Measurements from ENCODE around the gene PFKFB3. TPM values are rescaled to one million over a fixed set of nuclear protein-coding genes. Genes with fewer than 3 reads are reported as not detected.
"Not testable (repeated sequence)": the region's sequence is repeated elsewhere in the genome, so short reads cannot be mapped to it uniquely, and the experiment has no call there.

Gene PFKFB3
- 10 to 100 TPM; 27.7 to 33.9 (median 31.0) TPM for polyA plus RNA-seq (ENCODE audit: insufficient read length in 3 of 3)

GRCh38 chr10:6202684-6203330 lies at the start of gene PFKFB3:
Gene PFKFB3, plus strand, starts transcription at chr10:6202932. Its CDS starts 329 bp downstream, at chr10:6203261.
- DNase-seq (ENCODE audit: low read depth in 3 of 3, low spot score in 2 of 3), result peak; percentile 80 to 92 (median 86)

GRCh38 chr10:6153845-6154244 lies 48.9 kb upstream of the PFKFB3 start:
- no peak for DNase-seq (ENCODE audit: low read depth in 3 of 3, low spot score in 2 of 3)

GRCh38 chr10:6154566-6154965 lies 48.2 kb upstream of the PFKFB3 start:
- no peak for DNase-seq (ENCODE audit: low read depth in 3 of 3, low spot score in 2 of 3)

- DNase-seq (ENCODE audit: low read depth in 3 of 3, low spot score in 2 of 3), result no peak
Observed at GRCh38 chr10:6158276-6158675, 44.5 kb upstream of the PFKFB3 start.

GRCh38 chr10:6161921-6162320 lies 40.8 kb upstream of the PFKFB3 start:
- no peak for DNase-seq (ENCODE audit: low read depth in 3 of 3, low spot score in 2 of 3)

GRCh38 chr10:6162589-6163356 lies 40.0 kb upstream of the PFKFB3 start:
- DNase-seq (ENCODE audit: low read depth in 3 of 3, low spot score in 2 of 3), result no peak

- DNase-seq (ENCODE audit: low read depth in 3 of 3, low spot score in 2 of 3), result peak in 1 of 3 donors; percentile 81
Observed at GRCh38 chr10:6163364-6164270, 39.1 kb upstream of the PFKFB3 start.

- DNase-seq (ENCODE audit: low read depth in 3 of 3, low spot score in 2 of 3), result no peak
Observed at GRCh38 chr10:6164271-6165095, 38.2 kb upstream of the PFKFB3 start.

- no peak for DNase-seq (ENCODE audit: low read depth in 3 of 3, low spot score in 2 of 3)
Observed at GRCh38 chr10:6165221-6165725, 37.5 kb upstream of the PFKFB3 start.

- DNase-seq (ENCODE audit: low read depth in 3 of 3, low spot score in 2 of 3), result not testable (repeated sequence)
Observed at GRCh38 chr10:6165933-6166332, 36.8 kb upstream of the PFKFB3 start.

- no peak for DNase-seq (ENCODE audit: low read depth in 3 of 3, low spot score in 2 of 3)
Observed at GRCh38 chr10:6167456-6167855, 35.3 kb upstream of the PFKFB3 start.

- DNase-seq (ENCODE audit: low read depth in 3 of 3, low spot score in 2 of 3), result no peak
Observed at GRCh38 chr10:6168084-6168483, 34.6 kb upstream of the PFKFB3 start.

- DNase-seq (ENCODE audit: low read depth in 3 of 3, low spot score in 2 of 3), result no peak
Observed at GRCh38 chr10:6170638-6171037, 32.1 kb upstream of the PFKFB3 start.

GRCh38 chr10:6171881-6172695 lies 30.6 kb upstream of the PFKFB3 start:
- DNase-seq (ENCODE audit: low read depth in 3 of 3, low spot score in 2 of 3), result no peak

- DNase-seq (ENCODE audit: low read depth in 3 of 3, low spot score in 2 of 3), result no peak
Observed at GRCh38 chr10:6173203-6173602, 29.5 kb upstream of the PFKFB3 start.

GRCh38 chr10:6174201-6174874 lies 28.4 kb upstream of the PFKFB3 start:
- no peak for DNase-seq (ENCODE audit: low read depth in 3 of 3, low spot score in 2 of 3)

GRCh38 chr10:6175329-6176055 lies 27.2 kb upstream of the PFKFB3 start:
- DNase-seq (ENCODE audit: low read depth in 3 of 3, low spot score in 2 of 3), result no peak

GRCh38 chr10:6176691-6177231 lies 26.0 kb upstream of the PFKFB3 start:
- DNase-seq (ENCODE audit: low read depth in 3 of 3, low spot score in 2 of 3), result no peak
